ENCODE measurements around the gene MAP9.
"Not testable (repeated sequence)": the region's sequence is repeated elsewhere in the genome, so short reads cannot be mapped to it uniquely, and the experiment has no call there.

MAP9 gene

GRCh38 chr4:155376387-155377268 is at the start of gene MAP9:
TSS of gene MAP9 (minus strand) at chr4:155376965. CDS start at chr4:155375850, 1,115 bp downstream.
- in situ Hi-C loops (cut with MboI; ENCODE audit: low sequenced_read_pairs, unreplicated experiment): no loop called here
- peak; percentile 92 for DNase-seq (ENCODE audit: low spot score)
- TF ChIP-seq, protein P1, sequence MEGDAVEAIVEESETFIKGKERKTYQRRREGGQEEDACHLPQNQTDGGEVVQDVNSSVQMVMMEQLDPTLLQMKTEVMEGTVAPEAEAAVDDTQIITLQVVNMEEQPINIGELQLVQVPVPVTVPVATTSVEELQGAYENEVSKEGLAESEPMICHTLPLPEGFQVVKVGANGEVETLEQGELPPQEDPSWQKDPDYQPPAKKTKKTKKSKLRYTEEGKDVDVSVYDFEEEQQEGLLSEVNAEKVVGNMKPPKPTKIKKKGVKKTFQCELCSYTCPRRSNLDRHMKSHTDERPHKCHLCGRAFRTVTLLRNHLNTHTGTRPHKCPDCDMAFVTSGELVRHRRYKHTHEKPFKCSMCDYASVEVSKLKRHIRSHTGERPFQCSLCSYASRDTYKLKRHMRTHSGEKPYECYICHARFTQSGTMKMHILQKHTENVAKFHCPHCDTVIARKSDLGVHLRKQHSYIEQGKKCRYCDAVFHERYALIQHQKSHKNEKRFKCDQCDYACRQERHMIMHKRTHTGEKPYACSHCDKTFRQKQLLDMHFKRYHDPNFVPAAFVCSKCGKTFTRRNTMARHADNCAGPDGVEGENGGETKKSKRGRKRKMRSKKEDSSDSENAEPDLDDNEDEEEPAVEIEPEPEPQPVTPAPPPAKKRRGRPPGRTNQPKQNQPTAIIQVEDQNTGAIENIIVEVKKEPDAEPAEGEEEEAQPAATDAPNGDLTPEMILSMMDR (IDR thresholded peaks at IDR 0.05; ENCODE audit: borderline replicate concordance, control extremely low read depth, extremely low read depth, insufficient read depth, missing control alignments): no peak

GRCh38 chr4:155424778-155425177 is 48.0 kb upstream of the MAP9 start:
- in situ Hi-C loops (cut with MboI; ENCODE audit: low sequenced_read_pairs, unreplicated experiment); DNase-seq (ENCODE audit: low spot score): not testable (repeated sequence)

DNA sequence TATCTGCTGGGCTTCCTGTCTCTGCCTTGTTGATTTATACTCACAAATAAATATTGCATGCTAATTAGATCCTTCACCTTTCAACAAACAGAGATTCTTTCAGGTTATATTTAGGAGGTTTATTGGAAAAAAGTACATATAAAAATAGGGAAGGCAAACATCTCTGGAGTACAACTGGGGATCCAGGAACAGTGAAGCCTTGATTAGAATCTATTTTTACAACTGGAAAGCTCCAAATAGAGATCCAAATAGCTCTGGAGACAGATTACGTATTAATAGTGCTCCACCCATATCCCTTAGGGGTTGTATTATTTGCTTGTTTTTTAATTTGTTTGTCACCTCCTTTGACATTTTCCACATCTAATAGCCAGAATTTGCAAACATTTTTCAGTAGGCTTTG is 46.9 kb upstream of the MAP9 start:
- no peak for DNase-seq (ENCODE audit: low spot score)
- TF ChIP-seq, protein P1 (IDR thresholded peaks at IDR 0.05; ENCODE audit: borderline replicate concordance, control extremely low read depth, extremely low read depth, insufficient read depth, missing control alignments): no peak
- in situ Hi-C loops (cut with MboI; ENCODE audit: low sequenced_read_pairs, unreplicated experiment): no loop called here

GRCh38 chr4:155419266-155419665 is 42.5 kb upstream of the MAP9 start:
- in situ Hi-C loops (cut with MboI; ENCODE audit: low sequenced_read_pairs, unreplicated experiment): no loop called here
- TF ChIP-seq, protein P1 (IDR thresholded peaks at IDR 0.05; ENCODE audit: borderline replicate concordance, control extremely low read depth, extremely low read depth, insufficient read depth, missing control alignments): no peak
- DNase-seq (ENCODE audit: low spot score): no peak

- in situ Hi-C loops (cut with MboI; ENCODE audit: low sequenced_read_pairs, unreplicated experiment): no loop called here
- DNase-seq (ENCODE audit: low spot score): no peak
- TF ChIP-seq, protein P1 (IDR thresholded peaks at IDR 0.05; ENCODE audit: borderline replicate concordance, control extremely low read depth, extremely low read depth, insufficient read depth, missing control alignments): no peak
Measured at GRCh38 chr4:155415662-155416061, 38.9 kb upstream of the MAP9 start.

DNA sequence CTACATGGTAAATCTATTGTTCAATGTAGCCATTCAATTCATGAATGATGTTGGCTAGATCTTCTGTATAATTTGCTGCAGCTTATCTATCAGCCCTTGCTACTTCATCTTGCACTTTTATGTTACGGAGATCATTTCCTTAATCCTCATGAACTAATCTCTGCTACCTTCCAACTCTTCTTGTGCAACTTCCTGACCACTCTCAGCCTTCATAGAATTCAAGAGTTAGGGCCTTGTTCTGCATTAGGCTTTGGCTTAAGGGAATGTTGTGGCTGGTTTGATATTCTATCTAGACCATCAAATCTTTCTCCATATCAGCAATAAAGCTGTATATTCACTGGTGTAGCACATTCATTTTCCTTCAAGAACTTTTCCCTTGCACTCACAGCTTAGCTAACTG is 36.7 kb upstream of the MAP9 start:
- in situ Hi-C loops (cut with MboI; ENCODE audit: low sequenced_read_pairs, unreplicated experiment): no loop called here
- no peak for DNase-seq (ENCODE audit: low spot score)
- TF ChIP-seq, protein P1 (IDR thresholded peaks at IDR 0.05; ENCODE audit: borderline replicate concordance, control extremely low read depth, extremely low read depth, insufficient read depth, missing control alignments): no peak

DNA sequence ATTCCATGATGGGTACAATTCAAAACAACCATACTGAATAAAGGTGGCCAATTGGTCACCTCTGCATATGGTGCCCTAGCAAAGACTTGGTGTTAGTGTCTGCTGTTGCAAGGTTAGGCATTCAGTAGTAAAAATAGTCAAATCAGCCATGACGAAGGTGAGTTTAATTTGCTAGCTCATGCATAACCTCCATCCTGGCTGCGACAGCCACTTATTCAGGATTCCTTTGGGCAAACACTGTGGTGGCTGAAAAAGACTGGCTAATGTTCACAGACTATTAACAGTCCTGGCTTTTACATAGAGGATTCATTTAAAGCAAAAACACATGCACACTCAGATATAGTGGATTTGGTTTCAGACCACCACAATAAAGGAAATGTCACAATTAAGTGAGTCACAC is 34.8 kb upstream of the MAP9 start:
- in situ Hi-C loops (cut with MboI; ENCODE audit: low sequenced_read_pairs, unreplicated experiment): no loop called here
- TF ChIP-seq, protein P1 (IDR thresholded peaks at IDR 0.05; ENCODE audit: borderline replicate concordance, control extremely low read depth, extremely low read depth, insufficient read depth, missing control alignments): no peak
- DNase-seq (ENCODE audit: low spot score): no peak
